Caco-2 (cell line): Measurements from ENCODE around the gene BHLHA9. TPM values are rescaled to one million over a fixed set of nuclear protein-coding genes. Genes with fewer than 3 reads are reported as not detected.

ENCODE experiments used
- BruUV-seq: library from RNA; stranded (reverse); fragments of 400-500 nt; replicated peaks from 2 replicates; lab custom pipeline; 2021; lab: Mats Ljungman, UMichigan
- CTCF ChIA-PET: fragments of 300-600 bp; sonication (Branson Sonifier 250); formaldehyde crosslinking; loops from one replicate; lab custom pipeline; 2022; ENCODE audit warnings: antibody characterized with exemption; lab: Charles Lee
- POLR2A ChIA-PET: fragments of 300-600 bp; sonication (Branson Sonifier 250); formaldehyde crosslinking; loops from one replicate; lab custom pipeline; 2022; ENCODE audit warnings: antibody characterized with exemption; lab: Charles Lee
- DNase-seq, 2 experiments: peaks; one replicate each; pipeline versions ENCODE4 v3.0.0 to v3.0.0-alpha.2; 2020 to 2022
- H3K27me3 ChIP-seq: replicated peaks from 2 replicates; pipeline ENCODE4 v1.6.0; 2011; ENCODE audit warnings: low read length; ENCODE audit not compliant: control insufficient read depth, insufficient read depth
- H3K36me3 ChIP-seq: 2 replicates; pipeline ENCODE4 v1.5.1; 2011; ENCODE audit warnings: low read length; ENCODE audit not compliant: control insufficient read depth, insufficient read depth
- H3K4me1 ChIP-seq: fragments of 250-450 bp; sonication (Bioruptor Pico); 2 replicates; pipeline ENCODE4 v1.5.1; 2020; ENCODE audit warnings: mild to moderate bottlenecking
- H3K4me3 ChIP-seq: 2 replicates; pipeline ENCODE4 v1.5.1; 2011; ENCODE audit warnings: low read depth, mild to moderate bottlenecking, control low read depth, low read length
- H3K9me3 ChIP-seq: fragments of 250-450 bp; sonication (Bioruptor Pico); 2 replicates; pipeline ENCODE4 v1.5.1; 2020; ENCODE audit warnings: mild to moderate bottlenecking, moderate library complexity
- H3K27ac Mint-ChIP-seq: one replicate; pipeline ENCODE4 v1.8.0; 2022; ENCODE audit warnings: mixed read lengths; ENCODE audit not compliant: unreplicated experiment
- H3K27me3 Mint-ChIP-seq: one replicate; pipeline ENCODE4 v1.8.0; 2022; ENCODE audit warnings: mixed read lengths; ENCODE audit not compliant: insufficient read depth, unreplicated experiment
- H3K36me3 Mint-ChIP-seq: one replicate; pipeline ENCODE4 v1.8.0; 2022; ENCODE audit warnings: mild to moderate bottlenecking, mixed read lengths; ENCODE audit not compliant: insufficient read depth, unreplicated experiment
- H3K4me1 Mint-ChIP-seq: one replicate; pipeline ENCODE4 v1.8.0; 2022; ENCODE audit warnings: low read depth, mixed read lengths; ENCODE audit not compliant: unreplicated experiment
- H3K4me3 Mint-ChIP-seq: one replicate; pipeline ENCODE4 v1.8.0; 2022; ENCODE audit warnings: mild to moderate bottlenecking, moderate library complexity, mixed read lengths; ENCODE audit not compliant: unreplicated experiment
- H3K9me3 Mint-ChIP-seq: one replicate; pipeline ENCODE4 v1.8.0; 2022; ENCODE audit warnings: mixed read lengths; ENCODE audit not compliant: unreplicated experiment
- intact Hi-C: fragments of 100-400 bp; cut with micrococcal nuclease; formaldehyde crosslinking; loops from one replicate; pipeline ENCODE4 v1.10.0; 2022; ENCODE audit not compliant: unreplicated experiment
- total RNA-seq: library from RNA; stranded (reverse); gene quantifications from 2 replicates; pipeline ENCODE4 v1.2.3, GENCODE V29; 2022
- TF ChIP-seq, protein P1 (sequence below), 2 experiments: fragments of 200-600 bp in 1 of 2; IDR thresholded peaks; 1 replicate in 1 of 2; 2 replicates in 1 of 2; pipeline versions ENCODE4 v1.5.1 to v1.8.0; 2011 to 2022; ENCODE audit warnings: antibody characterized with exemption in 1 of 2, control low read depth in 1 of 2, inconsistent platforms in 1 of 2, low read depth in 1 of 2, low read length in 1 of 2, mild to moderate bottlenecking in 1 of 2, moderate library complexity in 1 of 2; ENCODE audit not compliant: insufficient read depth in 1 of 2, severe bottlenecking in 1 of 2, unreplicated experiment in 1 of 2

Gene BHLHA9
- total RNA-seq, 1 experiment from 2014 or later: not detected

DNA sequence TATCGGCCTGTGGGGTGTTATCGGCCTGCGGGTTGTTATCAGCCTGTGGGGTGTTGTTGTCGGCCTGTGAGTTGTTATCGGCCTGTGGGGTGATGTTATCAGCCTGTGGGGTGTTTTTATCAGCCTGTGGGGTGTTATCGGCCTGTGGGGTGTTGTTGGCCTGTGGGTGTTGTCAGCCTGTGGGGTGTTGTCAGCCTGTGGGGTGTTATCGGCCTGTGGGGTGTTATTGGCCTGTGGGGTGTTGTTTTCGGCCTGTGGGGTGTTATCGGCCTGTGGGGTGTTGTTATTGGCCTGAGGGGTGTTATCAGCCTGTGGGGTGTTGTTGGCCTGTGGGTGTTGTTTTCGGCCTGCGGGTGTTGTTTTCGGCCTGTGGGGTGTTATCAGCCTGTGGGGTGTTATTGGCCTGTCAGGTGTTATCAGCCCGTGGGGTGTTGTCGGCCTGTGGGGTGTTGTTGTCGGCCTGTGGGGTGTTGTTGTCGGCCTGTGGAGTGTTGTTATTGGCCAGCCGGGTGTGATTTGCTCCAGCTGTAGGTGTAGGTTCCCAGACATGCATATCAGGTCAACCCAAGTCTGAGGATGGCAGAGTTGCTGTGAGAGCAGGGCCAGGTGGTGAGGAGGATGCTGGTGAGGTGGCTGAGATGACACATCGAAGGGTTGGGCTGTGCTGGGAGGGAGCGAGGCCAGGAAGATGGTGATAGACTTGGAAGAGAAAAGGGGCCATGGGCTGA lies 16.3 kb downstream of the BHLHA9 start:
- DNase-seq: no peak
- no peaks in the 10 kb centered on the region for H3K4me1 ChIP-seq
- no peaks in the 10 kb centered on the region for H3K36me3 ChIP-seq
- intact Hi-C loops: no loop called here
- H3K36me3 Mint-ChIP-seq: peaks cover 31% of the 10 kb centered on the region
- H3K9me3 ChIP-seq: peaks cover 8% of the 10 kb centered on the region
- H3K4me3 Mint-ChIP-seq: no peak overlapping the region
- BruUV-seq: no TSS peak
- ChIA-PET POLR2A (no interaction called here), CTCF (no interaction called here)
- H3K27me3 ChIP-seq: no peaks in the 10 kb centered on the region
- TF ChIP-seq, protein P1, sequence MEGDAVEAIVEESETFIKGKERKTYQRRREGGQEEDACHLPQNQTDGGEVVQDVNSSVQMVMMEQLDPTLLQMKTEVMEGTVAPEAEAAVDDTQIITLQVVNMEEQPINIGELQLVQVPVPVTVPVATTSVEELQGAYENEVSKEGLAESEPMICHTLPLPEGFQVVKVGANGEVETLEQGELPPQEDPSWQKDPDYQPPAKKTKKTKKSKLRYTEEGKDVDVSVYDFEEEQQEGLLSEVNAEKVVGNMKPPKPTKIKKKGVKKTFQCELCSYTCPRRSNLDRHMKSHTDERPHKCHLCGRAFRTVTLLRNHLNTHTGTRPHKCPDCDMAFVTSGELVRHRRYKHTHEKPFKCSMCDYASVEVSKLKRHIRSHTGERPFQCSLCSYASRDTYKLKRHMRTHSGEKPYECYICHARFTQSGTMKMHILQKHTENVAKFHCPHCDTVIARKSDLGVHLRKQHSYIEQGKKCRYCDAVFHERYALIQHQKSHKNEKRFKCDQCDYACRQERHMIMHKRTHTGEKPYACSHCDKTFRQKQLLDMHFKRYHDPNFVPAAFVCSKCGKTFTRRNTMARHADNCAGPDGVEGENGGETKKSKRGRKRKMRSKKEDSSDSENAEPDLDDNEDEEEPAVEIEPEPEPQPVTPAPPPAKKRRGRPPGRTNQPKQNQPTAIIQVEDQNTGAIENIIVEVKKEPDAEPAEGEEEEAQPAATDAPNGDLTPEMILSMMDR (IDR thresholded peaks at IDR 0.05; ENCODE audit: insufficient read depth in 1 of 2, low read depth in 1 of 2, low read length in 1 of 2, severe bottlenecking in 1 of 2, unreplicated experiment in 1 of 2): no peak
- H3K4me3 ChIP-seq: no peak overlapping the region
- H3K27ac Mint-ChIP-seq: no peak overlapping the region
- no peaks in the 10 kb centered on the region for H3K27me3 Mint-ChIP-seq
- H3K9me3 Mint-ChIP-seq: peaks cover 43% of the 10 kb centered on the region
- H3K4me1 Mint-ChIP-seq: no peaks in the 10 kb centered on the region

DNA sequence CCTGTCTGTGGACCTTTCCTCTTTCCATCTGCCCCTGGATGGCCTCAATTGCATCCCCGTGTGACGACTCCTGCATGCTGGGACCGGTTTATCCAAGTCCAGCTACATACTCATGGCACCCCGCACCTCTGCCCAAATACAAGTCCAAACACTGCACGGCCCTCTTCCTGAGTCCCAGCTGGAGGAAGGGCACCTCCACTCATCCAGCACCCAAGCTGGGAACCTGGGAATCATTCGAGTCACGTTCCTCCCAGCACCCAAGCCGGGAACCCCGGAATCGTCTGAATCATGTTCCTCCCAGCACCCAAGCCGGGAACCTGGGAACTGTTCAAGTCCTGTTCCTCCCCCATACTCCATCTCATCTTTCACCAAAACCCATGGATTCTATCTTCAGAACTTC lies 19.5 kb downstream of the BHLHA9 start:
- Mint-ChIP-seq H3K4me1 (no peaks in the 10 kb centered on the region), H3K27ac (no peak overlapping the region), H3K27me3 (no peaks in the 10 kb centered on the region), H3K9me3 (peaks cover 51% of the 10 kb centered on the region), H3K36me3 (peaks cover 46% of the 10 kb centered on the region), H3K4me3 (peak overlapping the region; percentile 27)
- no peak for DNase-seq
- Histone ChIP-seq H3K36me3 (no peaks in the 10 kb centered on the region), H3K9me3 (peaks cover 8% of the 10 kb centered on the region), H3K4me1 (no peaks in the 10 kb centered on the region), H3K4me3 (no peak overlapping the region), H3K27me3 (no peaks in the 10 kb centered on the region)
- intact Hi-C loops: no loop called here
- POLR2A ChIA-PET: no interaction called here
- no TSS peak for BruUV-seq
- CTCF ChIA-PET: no interaction called here
- TF ChIP-seq, protein P1 (IDR thresholded peaks at IDR 0.05; ENCODE audit: insufficient read depth in 1 of 2, low read depth in 1 of 2, low read length in 1 of 2, severe bottlenecking in 1 of 2, unreplicated experiment in 1 of 2): no peak

DNA sequence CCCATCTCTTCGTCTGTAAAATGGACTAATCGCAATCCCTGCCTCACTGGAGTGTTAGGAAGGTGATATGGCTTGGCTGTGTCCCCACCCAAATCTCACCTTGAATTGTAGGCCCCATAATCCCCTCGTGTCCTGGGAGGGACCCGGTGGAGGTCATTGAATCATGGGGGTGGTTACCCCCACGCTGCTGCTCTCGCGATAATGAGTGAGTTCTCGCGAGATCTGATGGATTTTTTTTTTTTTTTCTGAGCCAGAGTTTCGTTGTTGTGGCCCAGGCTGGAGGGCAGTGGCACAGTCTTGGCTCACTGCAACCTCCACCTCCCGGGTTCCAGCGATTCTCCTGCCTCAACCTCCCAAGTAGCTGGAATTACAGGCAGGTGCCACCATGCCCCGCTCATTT lies 20.4 kb downstream of the BHLHA9 start:
- BruUV-seq: no TSS peak
- Histone ChIP-seq H3K9me3 (peaks cover 8% of the 10 kb centered on the region), H3K36me3 (no peaks in the 10 kb centered on the region), H3K4me1 (no peaks in the 10 kb centered on the region), H3K27me3 (no peaks in the 10 kb centered on the region), H3K4me3 (no peak overlapping the region)
- ChIA-PET POLR2A (no interaction called here), CTCF (no interaction called here)
- peaks cover 50% of the 10 kb centered on the region for H3K9me3 Mint-ChIP-seq
- no peak overlapping the region for H3K4me3 Mint-ChIP-seq
- TF ChIP-seq, protein P1 (IDR thresholded peaks at IDR 0.05; ENCODE audit: insufficient read depth in 1 of 2, low read depth in 1 of 2, low read length in 1 of 2, severe bottlenecking in 1 of 2, unreplicated experiment in 1 of 2): no peak
- intact Hi-C loops: no loop called here
- no peaks in the 10 kb centered on the region for H3K4me1 Mint-ChIP-seq
- peaks cover 46% of the 10 kb centered on the region for H3K36me3 Mint-ChIP-seq
- H3K27me3 Mint-ChIP-seq: no peaks in the 10 kb centered on the region
- no peak overlapping the region for H3K27ac Mint-ChIP-seq
- no peak for DNase-seq
